Measurements from ENCODE around the gene RIMS4.

Gene RIMS4

DNA sequence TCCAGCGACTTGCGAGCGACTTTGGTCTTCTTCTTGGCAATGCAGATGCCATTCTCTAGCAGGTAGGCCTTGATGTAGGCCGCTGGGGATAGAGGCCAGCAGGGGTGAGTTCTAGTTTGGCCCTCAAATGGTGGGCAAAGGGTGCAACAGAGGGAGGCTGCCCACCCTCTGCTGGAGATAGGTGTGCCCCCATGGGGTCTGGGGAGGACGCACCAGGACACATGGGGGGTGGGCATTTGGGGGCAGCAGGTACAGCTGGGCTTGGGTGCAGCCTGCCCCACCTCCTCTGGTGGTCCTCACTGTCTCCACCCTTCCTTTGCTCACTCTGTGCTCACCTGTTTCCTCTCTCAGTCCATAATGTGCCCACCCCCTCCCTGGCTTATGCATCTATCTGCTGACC is 53.4 kb downstream of the RIMS4 start:
- ChIA-PET CTCF (interaction anchor here (2.8 kb wide), 1 partner anchor 9 kb away, joined by 15 read pairs; no protein-coding TSS in a partner anchor), POLR2A (no interaction called here)
- TF ChIP-seq, protein P1, sequence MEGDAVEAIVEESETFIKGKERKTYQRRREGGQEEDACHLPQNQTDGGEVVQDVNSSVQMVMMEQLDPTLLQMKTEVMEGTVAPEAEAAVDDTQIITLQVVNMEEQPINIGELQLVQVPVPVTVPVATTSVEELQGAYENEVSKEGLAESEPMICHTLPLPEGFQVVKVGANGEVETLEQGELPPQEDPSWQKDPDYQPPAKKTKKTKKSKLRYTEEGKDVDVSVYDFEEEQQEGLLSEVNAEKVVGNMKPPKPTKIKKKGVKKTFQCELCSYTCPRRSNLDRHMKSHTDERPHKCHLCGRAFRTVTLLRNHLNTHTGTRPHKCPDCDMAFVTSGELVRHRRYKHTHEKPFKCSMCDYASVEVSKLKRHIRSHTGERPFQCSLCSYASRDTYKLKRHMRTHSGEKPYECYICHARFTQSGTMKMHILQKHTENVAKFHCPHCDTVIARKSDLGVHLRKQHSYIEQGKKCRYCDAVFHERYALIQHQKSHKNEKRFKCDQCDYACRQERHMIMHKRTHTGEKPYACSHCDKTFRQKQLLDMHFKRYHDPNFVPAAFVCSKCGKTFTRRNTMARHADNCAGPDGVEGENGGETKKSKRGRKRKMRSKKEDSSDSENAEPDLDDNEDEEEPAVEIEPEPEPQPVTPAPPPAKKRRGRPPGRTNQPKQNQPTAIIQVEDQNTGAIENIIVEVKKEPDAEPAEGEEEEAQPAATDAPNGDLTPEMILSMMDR (IDR thresholded peaks at IDR 0.05; ENCODE audit: control extremely low read depth, extremely low read depth, low read depth, missing control alignments), result no peak
- DNase-seq (ENCODE audit: extremely low spot score), result no peak

DNA sequence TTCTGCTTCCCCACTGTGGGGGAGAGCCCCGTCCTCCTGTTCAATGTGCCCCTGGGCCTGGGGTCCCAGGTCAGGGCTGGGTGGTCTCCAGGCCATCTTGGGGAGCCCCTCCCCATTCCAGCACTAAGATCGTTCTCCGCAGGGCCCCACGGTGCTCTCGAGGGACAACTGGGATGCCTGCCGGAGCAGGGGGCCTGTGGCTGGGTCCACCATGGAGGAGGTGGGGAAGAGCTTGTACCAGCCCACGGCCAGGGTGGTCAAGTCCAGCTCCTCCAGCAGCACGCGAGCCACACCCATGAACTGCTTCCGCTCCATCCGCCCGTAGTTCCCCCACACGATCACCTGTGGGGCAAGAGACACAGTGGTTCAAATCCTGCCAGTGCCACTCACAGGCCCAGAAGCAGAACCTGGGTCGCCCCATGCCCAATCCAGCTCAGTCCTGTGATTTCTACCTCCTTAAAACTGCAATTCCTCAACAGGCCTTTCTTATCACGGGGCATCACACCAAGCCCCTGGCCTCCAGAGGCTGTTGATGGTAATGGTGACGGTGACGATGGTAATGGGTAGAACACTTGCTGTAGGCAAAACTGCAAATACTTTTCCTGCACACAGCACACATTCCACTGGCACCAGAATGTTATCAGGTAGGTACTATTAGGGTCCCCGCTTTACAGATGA is 54.2 kb downstream of the RIMS4 start:
- TF ChIP-seq, protein P1 (IDR thresholded peaks at IDR 0.05; ENCODE audit: control extremely low read depth, extremely low read depth, low read depth, missing control alignments), result no peak
- DNase-seq (ENCODE audit: extremely low spot score), result no peak
- POLR2A ChIA-PET, result no interaction called here
- CTCF ChIA-PET, result interaction anchor here (2.8 kb wide), 1 partner anchor 8 kb away, joined by 15 read pairs; no protein-coding TSS in a partner anchor

DNA sequence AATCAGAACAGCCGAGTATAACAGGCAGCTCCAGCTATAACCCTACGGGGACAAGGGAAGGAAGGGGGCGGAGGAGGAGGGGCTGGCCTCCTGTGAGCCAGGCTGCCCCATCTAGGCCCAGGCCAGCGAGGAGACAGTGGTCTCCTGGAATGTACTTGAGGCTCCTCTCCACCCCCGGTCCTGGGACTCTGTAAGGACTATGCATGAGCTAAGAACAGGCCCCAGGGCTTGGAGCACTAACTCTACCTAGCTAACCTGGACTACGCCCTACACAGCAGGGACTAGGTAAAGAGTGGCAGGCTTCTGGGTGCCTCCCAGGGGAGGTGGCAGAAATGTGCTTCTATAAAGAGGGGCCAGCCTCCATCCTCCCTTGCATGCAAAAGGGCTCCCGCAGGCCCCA is 55.8 kb downstream of the RIMS4 start:
- CTCF ChIA-PET, result no interaction called here
- TF ChIP-seq, protein P1 (IDR thresholded peaks at IDR 0.05; ENCODE audit: control extremely low read depth, extremely low read depth, low read depth, missing control alignments), result no peak
- POLR2A ChIA-PET, result no interaction called here

DNA sequence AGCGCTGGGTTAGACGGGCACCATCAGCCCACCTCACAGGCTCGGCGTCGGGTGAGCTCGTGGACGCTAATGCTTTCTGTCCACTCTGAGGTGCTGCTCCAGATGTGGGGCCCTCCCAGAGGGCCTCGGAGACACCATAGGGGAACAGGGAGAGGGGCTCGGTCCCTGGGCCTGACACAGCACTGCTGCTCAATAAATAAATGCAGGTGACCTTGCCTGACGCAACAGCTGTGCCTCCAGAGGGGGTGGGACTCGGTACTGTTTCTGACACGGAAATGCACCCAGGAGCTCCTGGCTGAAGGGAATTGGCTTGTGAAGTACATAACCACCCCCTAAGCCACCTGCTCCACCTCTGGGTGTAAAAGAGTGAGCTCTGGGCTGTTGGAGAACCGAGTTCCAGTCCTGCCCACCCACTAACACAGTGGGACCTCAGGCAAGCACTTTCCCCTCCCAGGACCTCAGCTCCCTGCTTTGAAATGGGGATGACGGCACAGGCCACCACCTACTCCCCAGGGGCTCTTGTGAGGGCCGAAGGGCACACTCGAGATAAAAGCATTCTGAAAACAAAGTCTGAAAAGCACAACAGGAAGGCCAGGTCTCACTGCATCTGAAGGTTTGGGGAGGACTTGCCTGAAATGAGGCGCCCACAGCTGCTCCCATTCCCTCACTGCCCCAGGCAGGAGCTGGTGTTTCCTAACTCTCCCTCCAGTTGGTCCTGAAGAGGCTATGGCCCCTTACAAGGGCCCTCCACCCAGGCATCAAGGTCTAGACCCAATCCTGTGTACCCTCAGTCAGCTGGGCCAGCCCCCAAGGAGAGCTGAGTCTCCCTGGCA is 58.0 kb downstream of the RIMS4 start:
- ChIA-PET POLR2A (interaction anchor here (0.5 kb wide), 1 partner anchor 157 kb away, joined by 6 read pairs; the partner anchor contains the start of gene PABPC1L), CTCF (interaction anchor here (0.5 kb wide), 1 partner anchor 120 kb away, joined by 3 read pairs; no protein-coding TSS in a partner anchor)
- TF ChIP-seq, protein P1 (IDR thresholded peaks at IDR 0.05; ENCODE audit: control extremely low read depth, extremely low read depth, low read depth, missing control alignments), result no peak
- DNase-seq (ENCODE audit: extremely low spot score), result no peak

More for the DNA sequence above, 55.8 kb downstream of the RIMS4 start:
- no peak for DNase-seq (ENCODE audit: extremely low spot score)

DNA sequence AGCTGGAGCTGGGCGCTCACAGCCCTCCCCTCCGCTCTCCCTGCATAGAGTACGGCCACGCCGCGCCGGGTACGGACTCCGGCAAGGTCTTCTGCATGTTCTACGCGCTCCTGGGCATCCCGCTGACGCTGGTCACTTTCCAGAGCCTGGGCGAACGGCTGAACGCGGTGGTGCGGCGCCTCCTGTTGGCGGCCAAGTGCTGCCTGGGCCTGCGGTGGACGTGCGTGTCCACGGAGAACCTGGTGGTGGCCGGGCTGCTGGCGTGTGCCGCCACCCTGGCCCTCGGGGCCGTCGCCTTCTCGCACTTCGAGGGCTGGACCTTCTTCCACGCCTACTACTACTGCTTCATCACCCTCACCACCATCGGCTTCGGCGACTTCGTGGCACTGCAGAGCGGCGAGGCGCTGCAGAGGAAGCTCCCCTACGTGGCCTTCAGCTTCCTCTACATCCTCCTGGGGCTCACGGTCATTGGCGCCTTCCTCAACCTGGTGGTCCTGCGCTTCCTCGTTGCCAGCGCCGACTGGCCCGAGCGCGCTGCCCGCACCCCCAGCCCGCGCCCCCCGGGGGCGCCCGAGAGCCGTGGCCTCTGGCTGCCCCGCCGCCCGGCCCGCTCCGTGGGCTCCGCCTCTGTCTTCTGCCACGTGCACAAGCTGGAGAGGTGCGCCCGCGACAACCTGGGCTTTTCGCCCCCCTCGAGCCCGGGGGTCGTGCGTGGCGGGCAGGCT is 60.1 kb downstream of the RIMS4 start:
- POLR2A ChIA-PET, result no interaction called here
- DNase-seq (ENCODE audit: extremely low spot score), result no peak
- CTCF ChIA-PET, result interaction anchor here (1.4 to 3.5 kb wide), 3 partner anchors 65 to 117 kb away, joined by 4 to 40 read pairs (median 6); no protein-coding TSS in a partner anchor
- TF ChIP-seq, protein P1 (IDR thresholded peaks at IDR 0.05; ENCODE audit: control extremely low read depth, extremely low read depth, low read depth, missing control alignments), result no peak

DNA sequence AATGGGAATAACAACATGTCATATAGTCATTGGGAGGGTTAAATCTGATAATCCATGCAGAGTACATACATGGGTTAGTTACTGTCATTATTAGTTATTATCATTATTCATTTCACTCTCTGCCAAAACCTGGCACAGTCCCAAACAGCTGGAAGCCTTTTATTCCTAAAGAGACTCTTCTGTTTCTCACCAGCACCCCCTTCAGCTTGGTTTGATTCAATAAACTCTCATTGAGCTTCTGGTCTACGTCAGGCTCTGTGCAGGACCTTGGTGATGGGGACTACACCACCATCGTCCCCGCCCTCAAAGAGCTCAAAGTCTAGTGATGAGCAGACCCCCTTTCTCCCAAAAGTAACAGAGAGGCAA is 62.4 kb downstream of the RIMS4 start:
- ChIA-PET CTCF (interaction anchor here (0.6 to 3.5 kb wide), 35 partner anchors 9 to 546 kb away, joined by 3 to 40 read pairs (median 5); no protein-coding TSS in a partner anchor), POLR2A (no interaction called here)
- DNase-seq (ENCODE audit: extremely low spot score), result no peak
- TF ChIP-seq, protein P1 (IDR thresholded peaks at IDR 0.05; ENCODE audit: control extremely low read depth, extremely low read depth, low read depth, missing control alignments), result no peak

Measured in GM10248 (cell line).